Measurements from ENCODE around the gene ZDHHC3.

ZDHHC3 gene

GRCh38 chr3:44875596-44875995, 100.4 kb downstream of the ZDHHC3 start:
- Histone ChIP-seq H3K4me1 (ENCODE audit: control insufficient read depth in 1 of 2, insufficient read depth in 2 of 2, low read length in 2 of 2) (no peaks in the 10 kb centered on the region), H2AFZ (ENCODE audit: insufficient read depth, low read length, poor library complexity) (no peak overlapping the region), H3K9me3 (ENCODE audit: insufficient read depth, low read depth, low read length) (peaks cover 2% of the 10 kb centered on the region), H3K23ac (ENCODE audit: low read length) (no peak overlapping the region), H4K12ac (ENCODE audit: low read depth, low read length) (no peak overlapping the region), H3K27ac (ENCODE audit: low read depth, low read length) (no peak overlapping the region), H2AK5ac (ENCODE audit: low read length) (no peak overlapping the region), H3K27me3 (ENCODE audit: insufficient read depth, low read length) (no peaks in the 10 kb centered on the region), H2BK12ac (ENCODE audit: low read length) (no peak overlapping the region), H3K36me3 (ENCODE audit: control insufficient read depth in 1 of 2, insufficient read depth in 2 of 2, low read length in 2 of 2) (no peaks in the 10 kb centered on the region), H4K91ac (ENCODE audit: low read depth, low read length) (no peak overlapping the region), H2BK120ac (ENCODE audit: insufficient read depth, low read length, poor library complexity) (no peak overlapping the region), H3K4me2 (ENCODE audit: low read length) (no peak overlapping the region), H3K14ac (ENCODE audit: low read length) (no peak overlapping the region), H3K4ac (ENCODE audit: low read depth, low read length) (no peak overlapping the region), H3K18ac (ENCODE audit: low read length) (no peak overlapping the region), H3K79me1 (ENCODE audit: low read length) (no peaks in the 10 kb centered on the region), H3K9ac (ENCODE audit: low read length) (no peak overlapping the region), H3K79me2 (ENCODE audit: control insufficient read depth, insufficient read depth, low read length, poor library complexity) (no peaks in the 10 kb centered on the region), H4K8ac (ENCODE audit: low read depth, low read length) (no peak overlapping the region), H3K4me3 (ENCODE audit: low read depth, low read length) (no peak overlapping the region), H2BK5ac (ENCODE audit: low read depth, low read length, poor library complexity) (no peak overlapping the region)
- no peak for DNase-seq
- no CpG with 5 or more reads among the region's 3 CpGs for WGBS (ENCODE audit: extremely low coverage, insufficient coverage, insufficient read length)
